ENCODE results near the gene PSMC3.
A peak's percentile ranks its signal among the peaks of the same experiment; 100 is the strongest.

Gene PSMC3

DNA sequence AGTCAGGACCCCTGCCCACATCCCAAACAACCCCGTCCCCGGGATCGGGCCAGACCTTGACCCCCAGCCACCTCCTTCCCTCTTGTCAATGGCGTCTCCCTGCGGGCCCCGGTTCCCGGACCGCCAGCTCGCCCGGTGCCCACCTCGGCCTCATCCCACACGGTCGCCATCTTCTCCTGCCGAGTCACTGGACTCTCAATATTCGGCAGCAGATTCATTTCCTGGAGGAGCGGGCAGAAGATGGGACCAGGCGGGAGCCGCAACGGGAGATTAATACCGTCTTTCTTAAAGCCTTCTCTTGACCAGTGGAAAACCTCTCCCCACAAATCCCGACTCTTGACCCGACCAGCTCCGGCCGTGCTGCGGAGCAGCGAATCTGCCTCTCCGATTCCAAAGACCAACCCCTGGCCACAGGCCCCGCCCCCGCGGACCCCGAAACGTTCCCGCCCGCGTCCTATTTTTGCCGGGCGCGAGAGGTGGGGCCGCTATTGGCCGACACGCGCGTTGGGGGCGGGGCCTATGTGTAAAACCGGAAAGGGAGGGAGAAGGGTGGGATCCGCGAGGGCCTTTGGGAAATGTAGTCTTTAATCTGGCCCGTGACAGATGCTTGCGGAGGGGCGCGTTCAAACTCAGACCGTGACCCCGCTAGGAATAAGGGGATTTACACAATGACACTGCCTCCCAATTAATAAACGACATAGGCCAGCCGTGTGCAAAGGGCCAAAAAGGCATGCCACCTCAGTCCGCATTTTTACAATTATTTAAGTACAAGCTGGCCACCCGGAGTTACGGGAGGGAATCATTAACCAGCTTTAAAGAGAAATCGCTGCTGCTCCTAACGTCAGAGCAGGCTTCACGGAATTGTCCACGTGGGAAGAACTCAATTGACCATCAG, at the start of gene PSMC3:
TSS of gene PSMC3 (minus strand) at position 378 of the 895 bp plus-strand sequence. CDS start at position 218, 160 bp downstream.
- DNase-seq: peak; percentile 97

DNA sequence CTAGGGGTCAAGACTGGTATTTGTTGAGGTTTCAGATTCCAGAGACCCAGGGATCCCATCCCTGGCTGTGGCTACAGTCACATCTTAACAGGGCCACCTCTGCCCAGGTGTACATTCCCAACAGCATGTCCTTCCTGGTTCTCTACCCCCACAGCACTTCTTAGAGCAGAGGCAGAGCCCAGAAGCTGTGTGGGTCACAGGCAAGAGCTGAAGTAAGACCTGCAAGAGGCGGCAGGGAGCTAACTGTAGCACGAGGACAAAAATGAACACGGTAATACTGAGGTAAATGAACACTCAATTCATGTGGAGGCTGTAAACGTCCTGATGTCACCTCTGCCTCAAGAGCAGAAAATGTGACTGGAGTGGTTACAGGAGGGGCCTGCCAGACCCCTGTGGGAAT, 44.4 kb upstream of the PSMC3 start:
- DNase-seq: no peak

DNA sequence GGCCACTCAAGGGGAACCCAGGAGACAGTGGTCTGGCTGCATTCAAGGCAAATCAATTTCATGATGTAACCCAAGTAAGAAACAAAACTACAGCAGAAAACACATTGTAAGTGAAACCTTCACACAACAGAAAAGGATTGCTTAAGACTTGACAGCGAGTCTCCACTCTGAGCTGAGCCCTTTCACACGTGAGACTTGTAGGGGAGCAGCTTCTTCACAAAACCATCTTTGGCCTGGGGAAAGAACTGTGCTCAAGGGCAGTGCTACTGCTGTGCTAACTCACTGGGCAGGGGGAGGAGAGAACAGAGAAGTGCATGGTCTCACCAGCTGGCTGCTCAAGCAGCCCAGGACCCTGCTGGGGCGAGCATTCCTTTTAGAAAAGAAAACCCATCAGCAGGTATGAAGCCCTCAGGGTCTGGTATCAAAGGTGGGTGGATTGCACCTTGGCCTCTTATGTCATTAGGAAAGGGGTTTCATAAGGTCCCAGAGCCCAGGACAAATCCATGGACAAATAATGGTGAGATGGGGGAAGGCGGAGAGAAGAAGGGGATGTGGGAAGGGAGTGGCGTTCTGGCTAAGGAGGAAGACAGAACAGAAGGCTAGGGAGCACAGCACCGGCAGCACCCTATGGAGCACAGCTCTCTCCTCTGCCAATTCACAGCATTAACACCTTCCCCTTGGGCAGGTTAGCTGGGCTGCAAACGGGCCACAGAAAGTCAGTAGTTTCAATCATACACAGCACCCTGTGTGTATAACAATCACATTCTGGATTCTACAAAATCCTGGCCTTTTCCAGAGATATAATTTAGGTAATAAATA, 43.3 kb upstream of the PSMC3 start:
- no peak for DNase-seq

DNA sequence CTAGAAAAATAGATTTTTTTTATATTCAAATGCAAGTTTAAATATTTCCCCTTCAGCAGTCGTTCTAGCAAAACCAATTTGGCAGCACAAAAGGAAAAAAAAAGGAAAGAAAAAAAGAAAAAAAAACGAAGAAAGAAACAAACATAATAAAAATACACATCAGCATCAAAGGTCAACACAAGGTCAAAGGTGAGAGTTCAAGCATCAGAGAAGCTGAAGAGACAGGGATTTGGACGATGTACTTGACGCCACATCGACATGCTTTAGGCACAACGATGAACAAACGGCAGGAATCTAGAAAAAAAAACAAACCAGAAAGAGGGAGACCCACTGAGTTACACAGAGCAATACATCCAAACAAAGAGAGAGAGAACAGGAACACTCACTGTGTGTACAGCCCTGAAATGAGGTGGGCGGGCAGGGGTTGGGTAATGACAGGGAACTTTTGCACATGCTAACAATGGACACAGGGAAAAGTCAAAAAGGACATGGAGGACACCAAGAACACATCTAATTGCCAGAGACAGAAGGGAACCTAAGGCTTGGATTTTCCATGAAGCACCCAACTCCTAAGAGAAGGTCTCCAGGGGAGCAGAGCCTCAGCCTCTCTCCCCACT, 42.5 kb upstream of the PSMC3 start:
- no peak for DNase-seq

DNA sequence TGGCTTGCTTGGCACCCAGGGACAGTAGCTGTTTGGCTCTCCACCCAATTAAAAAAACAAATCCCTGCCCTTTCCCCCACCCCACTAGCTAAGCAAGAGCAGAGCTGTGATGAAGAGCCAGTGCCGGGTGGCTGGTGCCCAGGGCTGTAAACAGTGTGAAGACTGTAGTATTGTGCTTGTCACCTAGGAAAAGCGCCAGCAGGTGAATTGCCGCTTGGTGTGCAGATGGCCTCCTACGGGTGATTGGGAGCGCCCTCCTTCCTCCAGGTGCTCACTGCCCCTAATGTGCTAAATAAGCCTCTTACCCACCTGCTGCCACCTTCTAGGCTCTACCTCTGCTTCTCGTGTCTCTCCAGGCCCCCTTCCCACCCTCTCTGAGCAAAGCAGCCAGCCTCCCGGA, 41.1 kb upstream of the PSMC3 start:
- DNase-seq: peak in 1 of 2 experiments; percentile 61

DNA sequence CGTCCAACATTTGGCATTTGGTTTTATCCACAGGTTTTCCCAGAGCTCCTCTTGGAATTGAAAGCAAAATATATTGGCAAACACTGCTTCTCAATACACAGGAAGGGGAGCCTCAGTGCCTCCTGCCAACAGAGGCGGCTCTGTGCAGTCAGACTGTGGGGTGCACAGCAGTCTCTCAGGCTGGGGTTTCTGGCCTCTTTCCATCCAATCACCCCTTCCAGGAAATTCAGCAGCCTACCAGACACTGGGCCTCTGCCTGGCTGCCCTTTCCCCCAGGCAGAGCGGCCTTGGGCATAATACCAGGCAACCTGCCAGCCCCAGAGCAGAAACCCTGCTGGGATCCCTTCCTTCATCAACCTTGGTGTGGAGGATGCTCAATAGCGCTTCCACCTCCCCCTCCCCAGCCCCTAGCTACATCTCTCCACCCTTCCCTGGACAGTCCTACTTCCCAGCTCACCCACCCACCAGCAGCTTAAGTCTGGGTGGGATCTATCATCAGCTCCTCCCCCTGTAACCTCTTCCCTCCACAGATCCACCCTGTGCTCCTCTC, 40.5 kb upstream of the PSMC3 start:
- peak in 1 of 2 experiments; percentile 16 for DNase-seq

DNA sequence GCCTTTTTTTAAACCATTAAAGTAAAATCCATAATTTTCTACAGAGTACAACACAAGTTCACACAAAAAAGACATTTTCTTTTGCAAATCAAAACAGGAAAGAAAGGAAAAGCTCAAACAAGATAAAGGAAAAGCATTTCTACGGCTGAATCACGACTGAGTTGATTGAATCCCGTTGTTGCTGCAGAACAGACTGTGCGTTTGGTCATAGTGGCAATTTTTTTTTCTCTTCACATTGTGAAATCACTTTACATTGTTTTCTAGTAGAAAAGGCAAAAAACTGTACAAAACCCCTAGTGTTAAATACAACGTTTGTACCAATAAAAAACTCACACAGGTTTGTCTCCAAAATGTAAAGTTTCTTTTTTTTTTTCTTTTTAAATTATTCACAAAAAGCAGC, 40.0 kb upstream of the PSMC3 start:
- DNase-seq: no peak

DNA sequence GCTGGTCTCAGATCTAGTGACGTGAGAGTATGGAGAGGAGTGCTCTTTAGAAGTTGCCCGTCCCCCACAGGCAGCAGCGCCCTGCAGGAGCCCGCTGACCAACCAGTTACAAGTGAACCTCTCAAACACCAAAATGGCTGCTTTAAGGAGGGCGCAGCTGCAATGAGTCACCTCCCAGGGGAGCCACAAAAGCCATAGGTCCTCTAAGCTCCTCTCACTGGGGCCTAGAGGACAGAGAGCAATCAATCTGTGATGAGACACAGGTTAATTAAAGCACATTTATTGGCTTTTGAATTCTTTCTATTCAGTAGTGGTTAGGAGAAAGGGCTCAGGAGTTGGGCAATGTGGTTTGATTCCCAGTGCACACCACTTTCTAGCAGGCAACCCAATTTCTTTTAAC, 38.2 kb upstream of the PSMC3 start:
- peak; percentile 41 to 84 for DNase-seq

DNA sequence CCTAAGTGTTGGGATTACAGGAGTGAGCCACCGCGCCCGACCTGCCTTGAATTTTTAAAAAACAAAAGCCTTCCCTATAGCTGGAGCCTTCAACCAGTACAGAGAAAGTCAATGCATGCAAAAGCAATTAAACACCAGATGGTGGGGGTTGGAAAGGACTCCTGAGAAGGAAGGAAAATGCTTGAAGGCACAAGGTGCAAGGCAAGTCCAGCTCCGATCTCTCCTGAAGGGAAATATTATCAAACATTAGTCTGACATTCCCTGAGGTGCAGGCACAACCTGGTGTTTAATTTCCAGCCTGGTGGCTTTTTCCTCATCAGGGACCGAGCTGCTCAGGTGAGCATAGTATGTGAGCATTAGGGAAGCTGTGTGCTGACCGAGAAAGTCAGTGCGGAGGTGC, 35.6 kb upstream of the PSMC3 start:
- peak in 1 of 2 experiments; percentile 14 for DNase-seq

DNA sequence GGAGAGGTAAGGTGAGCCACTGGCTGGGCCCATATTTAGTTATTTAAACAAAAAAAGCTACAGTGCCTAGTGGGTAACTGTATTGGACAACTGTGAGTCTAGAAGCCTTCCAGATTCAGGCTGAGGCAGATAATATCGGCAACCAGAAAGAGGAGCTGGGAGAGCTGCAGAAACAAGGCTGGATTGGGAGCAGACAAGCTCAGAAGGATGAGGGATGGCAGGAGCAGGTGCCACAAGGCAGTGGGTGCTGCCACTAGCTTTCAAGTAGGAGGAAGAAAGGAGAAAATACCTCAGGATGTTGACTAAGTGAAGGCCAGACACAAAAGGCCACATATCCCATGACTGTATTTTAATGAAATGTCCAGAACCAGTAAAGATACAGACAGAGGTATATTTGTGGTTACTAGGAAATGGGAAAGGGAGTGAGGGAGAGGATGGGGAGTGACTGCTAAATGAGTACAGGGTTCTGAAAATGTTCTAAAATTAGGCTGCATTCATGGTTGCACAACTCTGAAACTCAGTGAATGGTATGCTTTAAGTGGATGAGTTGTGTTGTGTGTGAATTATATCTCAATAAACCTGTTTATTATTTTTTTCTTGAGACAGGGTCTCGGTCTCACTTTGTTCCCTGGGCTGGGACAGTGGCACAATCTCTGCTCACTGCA, 34.5 kb upstream of the PSMC3 start:
- DNase-seq: no peak

DNA sequence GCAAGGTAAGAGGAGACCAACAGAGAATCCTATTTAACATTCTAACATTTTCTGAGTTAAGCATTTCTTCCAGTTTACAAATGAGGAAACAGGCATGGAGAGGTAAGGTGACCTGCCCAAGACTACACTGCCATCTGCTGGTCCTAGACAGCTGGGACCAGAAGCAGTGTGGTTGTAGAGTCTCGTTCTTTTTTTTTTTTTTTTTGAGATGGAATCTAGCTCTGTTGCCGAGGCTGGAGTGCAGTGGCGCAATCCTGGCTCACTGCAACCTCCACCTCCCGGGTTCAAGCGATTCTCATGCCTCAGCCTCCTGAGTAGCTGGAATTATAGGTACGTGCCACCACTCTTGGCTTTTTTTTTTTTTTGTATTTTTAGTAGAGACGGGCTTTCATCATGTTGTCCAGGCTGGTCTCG, 28.0 kb upstream of the PSMC3 start:
- peak; percentile 44 to 71 for DNase-seq

DNA sequence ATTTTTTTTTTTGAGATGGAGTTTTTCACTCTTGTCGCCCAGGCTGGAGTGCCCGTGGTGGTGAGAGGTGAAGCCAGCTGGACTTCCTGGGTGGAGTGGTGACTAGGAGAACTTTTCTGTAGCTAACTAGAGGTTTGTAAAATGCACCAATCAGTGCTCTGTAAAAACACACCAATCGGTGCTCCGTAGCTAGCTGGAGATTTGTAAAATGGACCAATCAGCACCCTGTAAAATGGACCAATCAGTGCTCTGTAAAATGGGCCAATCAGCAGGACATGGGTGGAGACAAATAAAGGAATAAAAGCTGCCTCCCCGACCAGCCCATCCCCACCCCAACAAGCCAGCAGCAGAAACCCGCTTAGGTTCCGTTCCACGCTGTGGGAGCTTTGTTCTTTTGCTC, 27.1 kb upstream of the PSMC3 start:
- DNase-seq: no peak

DNA sequence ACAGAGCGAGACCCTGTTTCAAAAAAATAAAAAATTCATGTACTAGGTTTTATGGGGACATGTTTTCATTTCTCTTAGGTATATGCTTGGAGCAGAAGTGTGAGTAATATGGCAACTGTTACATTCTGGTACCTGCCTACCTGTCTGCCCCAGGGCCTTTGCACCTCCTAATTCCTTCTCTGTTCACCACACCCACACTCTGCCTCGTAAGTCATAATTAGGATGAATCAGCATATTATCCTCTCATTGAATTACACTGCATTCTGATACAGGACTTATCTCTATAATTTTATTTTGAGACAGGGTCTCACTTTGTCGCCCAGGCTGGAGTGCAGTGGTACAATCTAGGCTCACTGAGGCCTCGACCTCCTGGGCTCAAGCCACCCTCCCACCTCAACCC, 25.8 kb upstream of the PSMC3 start:
- DNase-seq: no peak

DNA sequence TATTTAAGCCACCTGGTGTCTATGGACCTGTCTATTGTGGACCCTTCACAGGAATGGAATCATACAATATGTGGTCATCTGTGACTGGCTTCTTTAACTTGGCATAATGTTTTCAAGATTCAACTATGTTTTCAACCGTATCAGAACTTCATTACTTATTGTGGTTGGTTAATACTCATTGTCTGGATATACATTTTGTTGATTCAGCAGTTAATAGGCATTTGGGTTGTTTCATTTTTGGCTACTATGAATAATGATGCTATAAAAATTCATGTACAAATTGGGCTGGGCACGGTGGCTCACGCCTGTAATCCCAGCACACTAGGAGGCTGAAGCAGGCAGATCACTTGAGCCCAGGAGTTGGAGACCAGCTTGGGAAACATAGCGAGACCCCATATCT, 25.2 kb upstream of the PSMC3 start:
- DNase-seq: no peak

DNA sequence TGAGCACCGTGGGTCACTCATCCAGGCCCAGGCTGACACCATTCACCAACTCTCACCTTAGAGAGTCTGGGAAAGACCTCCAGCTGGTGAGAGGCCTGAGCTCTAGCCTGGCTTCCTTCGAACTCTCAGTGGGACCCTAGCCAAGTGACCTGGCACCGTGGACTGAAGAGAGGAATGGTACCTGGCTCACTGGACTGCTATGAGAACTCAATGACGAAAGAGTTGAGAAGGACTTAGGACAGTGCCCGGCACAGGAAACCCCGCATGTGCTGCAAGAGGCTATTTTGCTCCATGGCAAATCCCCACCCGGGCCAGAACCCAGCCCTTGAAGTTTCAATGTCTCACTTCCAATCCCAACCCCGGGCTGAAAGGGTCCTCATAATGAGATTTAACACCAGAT, 23.3 kb upstream of the PSMC3 start:
- DNase-seq: no peak

DNA sequence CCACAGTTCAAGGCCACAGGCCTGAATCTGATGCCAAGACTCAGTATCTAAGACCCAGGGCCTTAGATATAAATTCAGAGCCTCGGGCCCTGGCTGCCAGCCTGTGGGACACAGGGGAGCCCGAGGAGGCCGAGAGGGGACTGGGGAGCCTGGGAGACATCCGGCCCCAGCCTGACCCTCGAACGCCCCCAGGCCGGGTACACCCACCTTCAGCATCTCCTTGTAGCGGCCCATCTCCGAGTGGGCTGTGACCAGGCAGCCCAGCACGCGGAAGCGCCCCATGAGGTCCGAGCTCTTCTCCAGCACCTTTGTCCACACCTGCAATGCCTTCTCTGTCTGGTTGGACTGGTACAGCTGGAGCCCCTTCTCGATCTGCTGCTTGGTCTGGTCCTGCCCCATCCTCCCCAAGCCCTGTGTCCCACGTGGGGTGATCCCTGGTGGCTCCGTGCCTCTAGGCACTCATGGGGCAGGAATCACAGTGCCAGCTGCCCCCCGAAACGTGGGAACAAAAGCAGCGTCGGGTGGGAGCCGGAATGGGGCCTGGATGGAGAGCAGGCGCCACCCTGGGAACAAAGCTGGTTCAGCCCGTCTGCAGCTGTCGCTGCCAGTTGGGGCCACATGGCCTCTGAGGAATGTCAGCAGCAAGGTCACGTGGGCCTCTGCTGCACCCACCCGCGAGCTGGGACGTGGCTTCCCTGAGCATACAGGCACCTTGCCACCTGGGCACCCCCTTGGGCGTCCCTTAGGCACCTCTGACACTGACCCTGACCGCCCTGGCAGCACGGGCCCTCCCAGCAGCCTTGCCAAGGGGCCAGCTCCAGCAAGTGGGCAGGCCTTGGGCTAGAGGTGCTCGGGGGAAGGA, 22.6 kb upstream of the PSMC3 start, which contains the start of gene RAPSN:
TSS of gene RAPSN (minus strand) at position 571 of the 862 bp plus-strand sequence. CDS start at position 399, 172 bp downstream.
- DNase-seq: peak in 1 of 2 experiments; percentile 62

DNA sequence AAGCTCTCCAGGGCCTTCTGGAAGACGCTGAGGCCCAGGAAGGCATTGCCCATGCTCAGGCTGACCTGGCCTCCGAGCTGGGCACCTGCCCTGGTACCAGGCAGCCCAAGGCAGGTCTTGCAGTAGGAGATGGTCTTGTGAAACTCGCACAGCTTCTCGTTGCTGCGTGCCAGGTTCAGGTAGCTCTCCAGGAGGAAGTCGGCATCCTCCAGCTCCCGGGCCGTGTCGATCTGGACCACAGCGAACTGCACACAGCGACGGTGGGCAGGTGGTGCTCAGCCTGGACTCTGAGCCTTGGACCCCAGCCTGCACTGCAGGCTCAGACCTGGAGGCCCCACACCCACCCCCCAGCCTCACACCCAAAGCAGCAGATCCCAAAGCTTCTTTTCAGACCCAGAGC, 21.7 kb upstream of the PSMC3 start:
- DNase-seq: no peak

DNA sequence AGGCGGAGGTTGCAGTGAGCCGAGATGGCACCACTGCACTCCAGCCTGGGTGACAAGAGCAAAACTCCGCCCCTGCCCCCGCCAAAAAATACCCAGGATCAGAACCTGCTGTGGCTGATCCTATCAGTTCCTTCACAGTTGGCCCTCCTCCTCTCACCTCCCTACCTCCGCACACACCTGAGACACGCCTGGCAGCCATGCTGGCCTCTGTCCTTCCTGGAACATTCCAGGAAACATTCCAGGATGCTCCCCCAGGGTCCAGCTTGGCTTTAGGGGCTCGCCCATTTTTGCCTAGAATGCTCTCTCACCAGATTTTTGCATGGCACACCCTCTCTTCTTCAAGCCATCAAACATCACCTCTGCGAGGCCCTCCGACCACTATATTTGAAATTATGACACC, 20.6 kb upstream of the PSMC3 start:
- no peak for DNase-seq

DNA sequence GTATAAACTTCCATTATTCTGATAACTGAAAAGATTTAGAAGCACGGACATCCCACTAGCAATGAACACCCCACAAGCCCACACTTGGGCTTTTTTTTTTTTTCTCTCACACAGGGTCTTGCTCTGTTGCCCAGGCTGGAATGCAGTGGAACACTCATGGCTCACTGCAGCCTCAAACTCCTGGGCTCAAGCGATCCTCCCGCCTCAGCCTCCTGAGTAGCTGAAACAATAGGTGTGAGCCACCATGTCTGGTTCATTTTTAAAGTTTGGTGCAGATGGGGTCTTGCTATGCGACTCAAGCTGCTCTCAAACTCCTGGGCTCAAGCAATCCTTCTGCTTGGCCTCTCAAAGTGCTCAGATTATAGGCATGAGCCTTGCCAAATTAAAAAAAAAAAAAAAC, 19.6 kb upstream of the PSMC3 start:
- no peak for DNase-seq

DNA sequence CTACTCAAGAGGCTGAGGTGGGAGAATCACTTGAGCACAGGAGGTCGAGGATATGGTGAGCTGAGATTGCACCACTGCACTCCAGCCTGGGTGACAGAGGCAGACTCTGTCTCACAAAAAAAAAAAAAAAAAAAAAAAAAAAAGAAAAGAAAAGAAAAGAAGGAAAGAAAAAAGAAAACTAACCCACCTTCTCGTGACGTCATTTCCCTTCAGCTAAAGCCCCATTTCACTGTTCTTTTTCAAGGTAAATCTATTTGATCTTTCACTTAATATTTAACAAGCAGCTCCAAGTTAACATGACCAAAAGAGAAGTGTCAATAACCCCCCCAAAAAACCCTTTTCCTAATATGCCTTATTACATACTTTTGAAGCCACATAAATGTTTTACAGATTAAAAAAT, 17.6 kb upstream of the PSMC3 start:
- DNase-seq: no peak

DNA sequence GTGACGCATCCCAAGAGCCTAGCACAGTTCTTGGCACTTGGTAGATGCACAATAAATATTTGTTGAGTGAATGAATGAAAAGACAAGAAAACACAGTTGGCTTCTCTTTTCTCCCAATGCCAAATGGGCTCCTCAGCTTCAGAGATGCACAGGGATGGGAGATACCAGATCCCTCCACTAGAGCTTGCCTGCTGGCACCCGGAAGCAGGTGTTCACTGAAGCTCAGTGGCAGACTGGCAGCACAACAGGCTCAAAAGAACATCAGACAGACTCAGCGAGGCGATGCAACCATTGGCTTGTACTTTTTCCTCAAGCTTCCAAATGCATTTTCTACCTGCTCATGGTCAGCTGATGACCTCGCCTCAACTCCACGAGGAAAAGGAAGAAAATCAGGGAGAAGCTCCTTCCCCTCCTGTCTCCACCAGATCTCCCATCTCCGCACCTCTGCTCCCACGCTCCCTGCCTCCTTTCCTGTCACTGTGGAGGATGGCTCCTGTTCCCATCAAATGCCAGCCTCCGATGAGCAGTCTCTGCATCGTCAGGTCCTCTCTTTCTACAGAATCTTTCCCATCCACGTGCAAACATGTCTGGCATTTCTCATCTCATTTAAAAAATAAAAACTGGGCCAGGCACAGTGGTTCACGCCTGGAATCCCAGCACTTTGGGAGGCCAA, 16.9 kb upstream of the PSMC3 start:
- peak in 1 of 2 experiments; percentile 34 for DNase-seq
